Ectodermal cell (in vitro differentiated cells): ENCODE data around the gene CA12.

Experiments used
- H3K27ac ChIP-seq: 2 replicates; pipeline ENCODE4 v1.7.0; 2013; ENCODE audit warnings: mild to moderate bottlenecking, low read depth, low read length; ENCODE audit not compliant: insufficient read depth, poor library complexity, severe bottlenecking
- H3K27me3 ChIP-seq: 2 replicates; pipeline ENCODE4 v1.7.0; 2013; ENCODE audit warnings: mild to moderate bottlenecking, low read length; ENCODE audit not compliant: insufficient read depth, control insufficient read depth, poor library complexity, severe bottlenecking
- H3K36me3 ChIP-seq: one replicate; pipeline ENCODE4 v1.7.0; 2013; ENCODE audit warnings: low read length; ENCODE audit not compliant: control insufficient read depth, insufficient read depth
- H3K4me1 ChIP-seq: one replicate; pipeline ENCODE4 v1.7.0; 2013; ENCODE audit warnings: low read length; ENCODE audit not compliant: control insufficient read depth, insufficient read depth
- H3K4me3 ChIP-seq: 2 replicates; pipeline ENCODE4 v1.7.0; 2013; ENCODE audit warnings: low read depth, low read length, control low read depth; ENCODE audit not compliant: insufficient read depth
- H3K9me3 ChIP-seq: 2 replicates; pipeline ENCODE4 v1.7.0; 2013; ENCODE audit warnings: mild to moderate bottlenecking, low read length, moderate library complexity; ENCODE audit not compliant: control insufficient read depth
- WGBS, 2 experiments: methylation state at CpG; one replicate each; pipeline ENCODE4 v1.1.7; 2013; ENCODE audit warnings: missing lambda C conversion rate in 2 of 2; 5-methylcytosine and 5-hydroxymethylcytosine counted together

Gene CA12

DNA sequence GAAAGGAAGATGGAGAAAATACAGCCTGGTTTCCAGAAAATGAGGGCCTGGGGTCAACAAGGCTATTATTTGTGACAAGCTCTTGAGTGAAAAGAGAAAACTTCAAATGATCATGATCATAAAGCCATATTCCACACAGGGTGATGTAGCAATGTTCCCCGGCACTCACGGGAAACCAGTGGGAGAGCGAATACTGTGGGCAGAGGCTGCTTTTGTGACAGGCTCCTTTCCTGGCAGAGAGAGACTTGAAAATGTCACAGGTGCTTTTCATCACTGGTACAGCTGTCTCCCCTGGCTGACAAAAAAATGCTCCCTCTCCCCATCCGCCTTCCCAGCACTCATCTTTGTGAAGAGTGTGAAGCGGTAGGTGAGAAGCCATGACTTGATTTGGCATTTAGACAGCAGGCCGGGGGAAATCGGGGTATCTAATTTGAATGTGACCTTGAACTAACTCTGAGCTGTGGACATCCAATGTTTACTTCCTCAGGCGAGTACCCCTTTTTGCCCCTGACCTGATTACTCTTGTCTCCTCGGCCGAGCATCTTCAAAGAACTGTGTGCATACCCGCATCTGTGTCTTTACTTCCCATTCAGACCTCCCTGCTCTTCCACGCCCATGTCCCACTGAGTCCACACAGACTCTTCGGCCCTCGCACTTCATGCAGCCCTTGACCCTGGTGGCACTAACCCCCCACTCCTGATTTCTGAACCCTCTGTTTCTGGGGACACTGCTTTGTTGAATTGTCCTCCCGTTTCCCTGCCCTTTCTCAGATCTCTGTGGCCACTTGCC, 23.2 kb downstream of the CA12 start:
- H3K27ac ChIP-seq, result no peak overlapping the region
- H3K27me3 ChIP-seq, result no peaks in the 10 kb centered on the region
- WGBS, 2 experiments, result 83% methylated on average over 15 of the region's 15 CpGs
- H3K4me3 ChIP-seq, result no peak overlapping the region
- no peaks in the 10 kb centered on the region for H3K36me3 ChIP-seq
- no peaks in the 10 kb centered on the region for H3K4me1 ChIP-seq
- H3K9me3 ChIP-seq, result no peaks in the 10 kb centered on the region

DNA sequence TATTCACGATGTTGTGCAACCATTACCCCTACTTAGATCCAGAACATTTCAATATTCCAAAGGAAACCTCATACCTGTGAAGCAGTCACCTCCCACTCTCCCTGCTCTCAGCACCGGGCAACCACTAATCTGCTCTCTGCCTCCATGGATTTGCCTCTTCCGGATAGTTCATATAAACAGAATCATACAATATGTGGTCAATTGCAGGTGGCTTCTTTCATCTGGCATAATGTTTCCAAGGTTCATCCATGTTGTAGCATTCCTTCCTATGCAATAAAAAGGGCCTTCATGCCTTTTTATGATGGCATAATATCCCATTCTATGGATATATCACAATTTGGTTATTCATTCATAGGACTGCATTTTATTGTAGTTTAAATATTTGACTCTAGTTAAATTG, 23.9 kb downstream of the CA12 start:
- Histone ChIP-seq H3K27ac (no peak overlapping the region), H3K4me3 (no peak overlapping the region), H3K9me3 (no peaks in the 10 kb centered on the region), H3K27me3 (no peaks in the 10 kb centered on the region), H3K4me1 (no peaks in the 10 kb centered on the region), H3K36me3 (no peaks in the 10 kb centered on the region)
- 79 to 91% methylated on average over 3 of the region's 3 CpGs for WGBS, 2 experiments

GRCh38 chr15:63357061-63357460, 24.6 kb downstream of the CA12 start:
- 92 to 97% methylated on average over 4 of the region's 4 CpGs for WGBS, 2 experiments
- Histone ChIP-seq H3K36me3 (no peaks in the 10 kb centered on the region), H3K27ac (no peak overlapping the region), H3K4me1 (no peaks in the 10 kb centered on the region), H3K4me3 (no peak overlapping the region), H3K9me3 (no peaks in the 10 kb centered on the region), H3K27me3 (no peaks in the 10 kb centered on the region)

DNA sequence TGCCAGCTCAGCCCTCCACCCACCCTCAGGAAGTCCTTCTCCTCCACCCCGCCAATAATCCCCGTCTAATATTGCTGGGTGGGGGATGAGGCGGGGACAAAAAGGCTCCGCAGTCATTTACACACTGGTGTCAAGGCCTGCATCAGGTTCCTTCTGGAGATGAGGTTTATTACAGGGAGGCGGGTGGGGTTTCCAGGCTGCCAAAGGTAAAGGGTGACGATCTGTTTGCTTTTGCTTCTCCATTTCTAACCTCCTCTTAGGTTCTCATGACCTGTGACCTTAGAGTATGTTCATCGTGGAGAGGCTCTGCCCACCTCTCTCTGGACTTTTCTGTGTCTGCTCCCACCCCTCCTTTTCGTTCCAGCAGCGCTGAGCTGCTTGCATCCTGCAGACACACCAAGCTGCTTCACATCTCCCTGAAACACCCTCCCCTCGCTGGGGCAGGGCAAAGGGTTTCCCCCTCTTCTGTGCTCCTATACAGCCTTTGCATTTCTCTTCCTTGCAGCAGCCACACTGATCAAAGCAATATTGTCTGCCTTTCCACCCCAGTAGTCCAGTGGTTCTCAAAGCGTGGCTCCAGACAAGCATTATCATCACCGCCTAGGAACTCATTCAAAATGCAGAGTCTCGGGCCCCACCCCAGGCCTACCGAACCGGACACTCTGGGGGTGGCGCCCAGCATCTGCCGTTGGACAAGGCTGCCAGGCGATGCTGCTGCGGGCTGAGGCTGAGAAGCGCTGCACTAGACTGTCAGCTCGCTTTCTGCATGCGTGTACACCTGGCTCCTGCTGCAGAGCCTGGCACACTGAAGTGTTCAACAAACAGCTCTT, 26.6 kb downstream of the CA12 start:
- 89 to 90% methylated on average over 22 of the region's 22 CpGs for WGBS, 2 experiments
- H3K9me3 ChIP-seq, result no peaks in the 10 kb centered on the region
- no peak overlapping the region for H3K4me3 ChIP-seq

DNA sequence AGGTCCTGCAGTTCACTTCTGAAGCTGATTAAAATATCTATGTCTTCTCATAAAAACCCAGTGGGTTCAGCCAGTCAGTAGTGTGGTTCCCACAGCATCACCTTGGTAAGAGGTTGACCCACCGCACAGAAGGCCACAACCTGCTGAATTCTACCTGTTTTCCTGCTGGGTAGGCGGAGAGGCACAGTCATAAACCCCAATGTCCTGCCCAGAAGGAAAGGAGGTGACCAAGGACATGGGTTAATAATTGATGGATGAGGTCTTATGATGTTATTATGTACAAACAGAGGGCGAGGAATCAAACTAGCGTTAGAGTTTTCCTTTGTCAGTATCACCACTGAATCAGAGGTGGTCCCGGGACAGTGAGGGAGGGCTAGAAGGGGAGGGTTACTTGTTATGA, 27.8 kb downstream of the CA12 start:
- 93 to 97% methylated on average over 5 of the region's 5 CpGs for WGBS, 2 experiments

More for the DNA sequence above, 26.6 kb downstream of the CA12 start:
- Histone ChIP-seq H3K27ac (no peak overlapping the region), H3K36me3 (no peaks in the 10 kb centered on the region), H3K4me1 (no peaks in the 10 kb centered on the region), H3K27me3 (no peaks in the 10 kb centered on the region)

DNA sequence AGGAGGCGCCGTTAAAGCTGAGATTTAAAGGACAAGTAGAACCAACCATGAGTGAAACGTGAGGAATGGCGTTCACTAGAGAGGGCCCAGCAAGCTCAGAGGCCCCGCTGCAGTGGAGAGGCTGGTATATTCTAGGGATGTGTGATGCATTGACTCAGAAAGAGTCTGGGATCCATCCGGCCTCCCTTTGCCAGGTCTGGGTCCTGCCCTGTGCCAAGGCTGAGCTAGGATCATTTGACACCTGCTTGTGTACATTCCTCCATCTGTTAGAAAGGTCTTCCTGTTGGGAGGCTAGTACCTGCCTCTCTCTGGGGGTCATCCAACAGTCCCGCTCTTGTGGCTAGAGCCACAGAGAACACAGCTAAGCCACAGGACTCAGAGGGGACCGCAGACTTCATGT, 28.4 kb downstream of the CA12 start:
- H3K27me3 ChIP-seq, result no peaks in the 10 kb centered on the region
- H3K9me3 ChIP-seq, result no peaks in the 10 kb centered on the region
- H3K4me3 ChIP-seq, result no peak overlapping the region
- H3K36me3 ChIP-seq, result no peaks in the 10 kb centered on the region
- peaks cover 4% of the 10 kb centered on the region for H3K4me1 ChIP-seq
- 79 to 81% methylated on average over 8 of the region's 8 CpGs for WGBS, 2 experiments
- no peak overlapping the region for H3K27ac ChIP-seq

More for the DNA sequence above, 27.8 kb downstream of the CA12 start:
- Histone ChIP-seq H3K27me3 (no peaks in the 10 kb centered on the region), H3K27ac (no peak overlapping the region), H3K36me3 (no peaks in the 10 kb centered on the region), H3K9me3 (no peaks in the 10 kb centered on the region), H3K4me1 (no peaks in the 10 kb centered on the region), H3K4me3 (no peak overlapping the region)

GRCh38 chr15:63352808-63353207, 28.8 kb downstream of the CA12 start:
- no peaks in the 10 kb centered on the region for H3K27me3 ChIP-seq
- 85 to 93% methylated on average over 4 of the region's 4 CpGs for WGBS, 2 experiments

DNA sequence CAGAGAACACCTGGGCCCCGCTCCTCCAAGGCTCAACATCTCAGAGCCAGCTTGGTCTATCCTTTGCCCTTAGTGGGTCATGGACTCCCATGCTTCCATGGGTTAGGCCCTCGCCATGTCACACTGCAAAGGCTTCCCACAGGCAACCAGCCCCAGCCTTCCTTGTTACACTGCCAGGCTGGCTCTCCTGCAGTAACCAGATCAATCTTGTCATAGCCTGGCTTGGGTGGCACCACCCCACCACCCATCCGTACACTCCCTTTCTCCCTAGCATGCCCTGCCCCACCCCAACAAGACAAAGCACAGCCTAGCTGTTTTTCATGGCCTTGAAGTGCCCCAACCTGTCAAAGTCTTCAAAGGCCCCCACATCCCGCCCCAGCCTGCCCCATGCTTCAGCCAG, 30.5 kb downstream of the CA12 start:
- H3K9me3 ChIP-seq, result no peaks in the 10 kb centered on the region
- WGBS, 2 experiments, result 83 to 85% methylated on average over 4 of the region's 4 CpGs

More at GRCh38 chr15:63352808-63353207, 28.8 kb downstream of the CA12 start:
- H3K4me1 ChIP-seq, result peaks cover 9% of the 10 kb centered on the region
- H3K27ac ChIP-seq, result no peak overlapping the region
- H3K9me3 ChIP-seq, result no peaks in the 10 kb centered on the region
- H3K36me3 ChIP-seq, result no peaks in the 10 kb centered on the region
- H3K4me3 ChIP-seq, result no peak overlapping the region

GRCh38 chr15:63350178-63350621, 31.4 kb downstream of the CA12 start:
- H3K27ac ChIP-seq, result no peak overlapping the region
- H3K4me3 ChIP-seq, result no peak overlapping the region
- H3K36me3 ChIP-seq, result no peaks in the 10 kb centered on the region
- 95% methylated on average over 5 of the region's 5 CpGs for WGBS, 2 experiments
- H3K27me3 ChIP-seq, result no peaks in the 10 kb centered on the region
- peaks cover 15% of the 10 kb centered on the region for H3K4me1 ChIP-seq
- H3K9me3 ChIP-seq, result no peaks in the 10 kb centered on the region

More for the DNA sequence above, 30.5 kb downstream of the CA12 start:
- Histone ChIP-seq H3K36me3 (no peaks in the 10 kb centered on the region), H3K4me3 (no peak overlapping the region), H3K27me3 (no peaks in the 10 kb centered on the region), H3K4me1 (peaks cover 15% of the 10 kb centered on the region), H3K27ac (no peak overlapping the region)

- no peaks in the 10 kb centered on the region for H3K36me3 ChIP-seq
- 96 to 97% methylated on average over 5 of the region's 5 CpGs for WGBS, 2 experiments
Measured at GRCh38 chr15:63349621-63350020, 32.0 kb downstream of the CA12 start.

More at GRCh38 chr15:63349621-63350020, 32.0 kb downstream of the CA12 start:
- H3K9me3 ChIP-seq, result no peaks in the 10 kb centered on the region
- no peak overlapping the region for H3K27ac ChIP-seq
- H3K4me1 ChIP-seq, result peaks cover 15% of the 10 kb centered on the region
- no peak overlapping the region for H3K4me3 ChIP-seq
- no peaks in the 10 kb centered on the region for H3K27me3 ChIP-seq
